ENCODE measurements around the gene PDIK1L. TPM values are rescaled to one million over a fixed set of nuclear protein-coding genes. Genes with fewer than 3 reads are reported as not detected.

PDIK1L gene
- total and polyA plus RNA-seq, 4 experiments from 2014 or later: 5.5 to 25.0 (median 14.4) TPM

DNA sequence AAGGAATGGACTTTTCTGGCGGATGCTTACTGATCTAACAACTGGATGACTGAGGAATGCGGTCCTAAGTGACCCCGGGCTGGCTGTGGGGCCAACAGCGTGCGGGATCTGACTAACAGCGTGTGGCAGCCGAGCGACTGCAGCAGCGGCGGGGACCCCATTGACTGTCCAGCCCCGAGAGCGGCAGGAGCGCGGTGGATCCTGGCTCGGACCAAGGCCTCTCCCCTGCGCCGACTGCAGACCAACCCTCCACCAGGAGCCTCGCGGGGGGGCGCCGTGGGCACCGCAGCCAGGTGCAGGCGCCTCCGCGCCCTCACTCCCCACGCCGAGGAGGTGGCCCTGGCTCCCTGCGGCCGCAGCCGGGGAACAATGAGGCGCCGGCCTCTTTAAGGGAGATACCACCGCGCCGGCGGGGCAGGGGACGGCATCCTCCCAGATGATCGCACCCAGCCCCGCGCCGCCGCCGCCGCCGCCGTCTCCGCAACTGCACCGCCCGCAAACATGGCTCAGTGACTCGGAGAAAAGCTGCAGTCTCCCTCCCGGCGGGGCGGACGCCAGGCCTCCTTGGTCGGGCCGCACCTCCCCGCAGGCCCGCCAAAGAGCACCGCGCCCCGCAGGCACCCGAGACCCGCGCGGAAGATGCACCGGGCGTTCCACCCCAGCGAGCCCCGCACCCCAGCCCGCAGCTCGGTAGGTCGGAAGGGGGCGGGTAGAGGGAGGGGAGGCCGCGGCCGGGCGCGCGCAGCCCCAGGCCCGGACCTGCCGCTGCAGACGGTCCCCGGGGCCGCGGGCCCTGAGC is 694 bp upstream of the PDIK1L start:
- Mint-ChIP-seq H3K4me1 (peaks cover 15 to 41% (median 32%) of the 10 kb centered on the region in 4 donors), H3K4me3 (peak overlapping the region; percentile 83 to 96 (median 92)), H3K36me3 (peaks cover 7 to 24% of the 10 kb centered on the region in 2 donors), H3K27me3 (no peaks in the 10 kb centered on the region), H3K9me3 (no peaks in the 10 kb centered on the region), H3K27ac (peak overlapping the region; percentile 84 to 95 (median 92))
- peaks cover 34% of the 10 kb centered on the region for H3K4me1 ChIP-seq (ENCODE audit: insufficient read depth, low read length)
- H3K27ac ChIP-seq (ENCODE audit: low read depth, low read length): peak overlapping the region; percentile 77
- intact Hi-C loops (cut with micrococcal nuclease): loop anchor here (1.0 kb wide), 3 partner anchors 15 to 361 kb away; partner anchors contain the start of genes CEP85 and HMGN2
- H3K36me3 ChIP-seq (ENCODE audit: insufficient read depth, low read length): peaks cover 13% of the 10 kb centered on the region
- H3K9me3 ChIP-seq (ENCODE audit: control insufficient read depth in 1 of 2, low read length in 2 of 2): no peaks in the 10 kb centered on the region
- no peaks in the 10 kb centered on the region for H3K27me3 ChIP-seq (ENCODE audit: insufficient read depth, low read length)
- DNase-seq: peak; percentile 79 to 83 (median 81)
- CTCF ChIA-PET (ENCODE audit: partially characterized antibody): interaction anchor here (0.7 to 14.8 kb wide), 5 partner anchors 12 to 51 kb away, joined by 3 to 296 read pairs (median 11); no protein-coding TSS in a partner anchor
- POLR2A ChIA-PET (ENCODE audit: partially characterized antibody): interaction anchor here (0.7 to 6.9 kb wide), 12 partner anchors 9 to 361 kb away, joined by 3 to 189 read pairs (median 6); partner anchors contain the start of genes CD52, CEP85 and HMGN2
- H3K4me3 ChIP-seq (ENCODE audit: low read length in 2 of 2): peak overlapping the region; percentile 49 to 91

GRCh38 chr1:26112407-26112775 is 767 bp downstream of the PDIK1L start:
- H3K27me3 Mint-ChIP-seq: no peaks in the 10 kb centered on the region
- H3K27ac Mint-ChIP-seq: peak overlapping the region; percentile 80 to 97 (median 92)
- DNase-seq: no peak
- Histone ChIP-seq H3K27me3 (ENCODE audit: insufficient read depth, low read length) (no peaks in the 10 kb centered on the region), H3K36me3 (ENCODE audit: insufficient read depth, low read length) (peaks cover 13% of the 10 kb centered on the region), H3K4me1 (ENCODE audit: insufficient read depth, low read length) (peaks cover 34% of the 10 kb centered on the region), H3K9me3 (ENCODE audit: control insufficient read depth in 1 of 2, low read length in 2 of 2) (no peaks in the 10 kb centered on the region), H3K27ac (ENCODE audit: low read depth, low read length) (peak overlapping the region; percentile 77), H3K4me3 (ENCODE audit: low read length in 2 of 2) (peak overlapping the region; percentile 2 to 91)
- H3K36me3 Mint-ChIP-seq: peaks cover 7 to 30% of the 10 kb centered on the region in 2 donors
- POLR2A ChIA-PET (ENCODE audit: partially characterized antibody): interaction anchor here (0.6 to 6.9 kb wide), 9 partner anchors 13 to 494 kb away, joined by 3 to 189 read pairs (median 4); partner anchors contain the start of gene CEP85
- H3K4me1 Mint-ChIP-seq: peaks cover 15 to 41% (median 32%) of the 10 kb centered on the region in 4 donors
- no peaks in the 10 kb centered on the region for H3K9me3 Mint-ChIP-seq
- peak overlapping the region; percentile 87 to 95 (median 94) for H3K4me3 Mint-ChIP-seq
- CTCF ChIA-PET (ENCODE audit: partially characterized antibody): interaction anchor here (0.7 to 14.8 kb wide), 6 partner anchors 10 to 115 kb away, joined by 3 to 296 read pairs (median 5); partner anchors contain the start of genes PAFAH2 and ZNF593
- intact Hi-C loops (cut with micrococcal nuclease): no loop called here

GRCh38 chr1:26114165-26114927 is 2.7 kb downstream of the PDIK1L start:
- intact Hi-C loops (cut with micrococcal nuclease): no loop called here
- H3K36me3 ChIP-seq (ENCODE audit: insufficient read depth, low read length): peaks cover 27% of the 10 kb centered on the region
- H3K4me1 Mint-ChIP-seq: peaks cover 15 to 45% (median 33%) of the 10 kb centered on the region in 4 donors
- peaks cover 34% of the 10 kb centered on the region for H3K4me1 ChIP-seq (ENCODE audit: insufficient read depth, low read length)
- no peak overlapping the region for H3K27ac ChIP-seq (ENCODE audit: low read depth, low read length)
- H3K27me3 ChIP-seq (ENCODE audit: insufficient read depth, low read length): no peaks in the 10 kb centered on the region
- H3K36me3 Mint-ChIP-seq: peaks cover 12 to 46% of the 10 kb centered on the region in 2 donors
- CTCF ChIA-PET (ENCODE audit: partially characterized antibody): interaction anchor here (1.1 to 14.8 kb wide), 6 partner anchors 8 to 31 kb away, joined by 4 to 296 read pairs (median 12); no protein-coding TSS in a partner anchor
- H3K4me3 Mint-ChIP-seq: peak overlapping the region in 5 of 8 donors; percentile 12 to 74 (median 17)
- H3K9me3 Mint-ChIP-seq: no peaks in the 10 kb centered on the region
- no peak overlapping the region for H3K4me3 ChIP-seq (ENCODE audit: low read length in 2 of 2)
- no peaks in the 10 kb centered on the region for H3K9me3 ChIP-seq (ENCODE audit: control insufficient read depth in 1 of 2, low read length in 2 of 2)
- no peaks in the 10 kb centered on the region for H3K27me3 Mint-ChIP-seq
- no peak for DNase-seq
- H3K27ac Mint-ChIP-seq: peak overlapping the region in 3 of 7 donors; percentile 25 to 65 (median 41)
- POLR2A ChIA-PET (ENCODE audit: partially characterized antibody): interaction anchor here (1.3 to 6.9 kb wide), 2 partner anchors 11 to 207 kb away, joined by 3 to 189 read pairs; no protein-coding TSS in a partner anchor

GRCh38 chr1:26119892-26120608 is 8.4 kb downstream of the PDIK1L start:
- intact Hi-C loops (cut with micrococcal nuclease): loop anchor here (10.0 kb wide), 1 partner anchor 875 kb away; the partner anchor contains the start of gene RSRP1
- no peaks in the 10 kb centered on the region for H3K27me3 Mint-ChIP-seq
- H3K27ac ChIP-seq (ENCODE audit: low read depth, low read length): no peak overlapping the region
- peaks cover 15 to 25% (median 21%) of the 10 kb centered on the region in 4 donors for H3K4me1 Mint-ChIP-seq
- H3K9me3 Mint-ChIP-seq: no peaks in the 10 kb centered on the region
- H3K4me3 ChIP-seq (ENCODE audit: low read length in 2 of 2): no peak overlapping the region
- DNase-seq: no peak
- no peaks in the 10 kb centered on the region for H3K27me3 ChIP-seq (ENCODE audit: insufficient read depth, low read length)
- H3K4me3 Mint-ChIP-seq: no peak overlapping the region
- peak overlapping the region in 3 of 7 donors; percentile 8 to 80 (median 9) for H3K27ac Mint-ChIP-seq
- H3K36me3 ChIP-seq (ENCODE audit: insufficient read depth, low read length): peaks cover 18% of the 10 kb centered on the region
- POLR2A ChIA-PET (ENCODE audit: partially characterized antibody): interaction anchor here (0.9 kb wide), 1 partner anchor 9 kb away, joined by 3 read pairs; no protein-coding TSS in a partner anchor
- peaks cover 28% of the 10 kb centered on the region for H3K4me1 ChIP-seq (ENCODE audit: insufficient read depth, low read length)
- H3K36me3 Mint-ChIP-seq: peaks cover 5 to 51% of the 10 kb centered on the region in 2 donors
- CTCF ChIA-PET (ENCODE audit: partially characterized antibody): interaction anchor here (1.0 kb wide), 1 partner anchor 25 kb away, joined by 4 read pairs; no protein-coding TSS in a partner anchor
- H3K9me3 ChIP-seq (ENCODE audit: control insufficient read depth in 1 of 2, low read length in 2 of 2): no peaks in the 10 kb centered on the region

- CTCF ChIA-PET (ENCODE audit: partially characterized antibody): interaction anchor here (0.7 to 11.2 kb wide), 6 partner anchors 10 to 112 kb away, joined by 3 to 199 read pairs (median 5); partner anchors contain the start of genes CEP85 and PDIK1L
- Mint-ChIP-seq H3K27ac (peak overlapping the region in 4 of 7 donors; percentile 13 to 83 (median 38)), H3K36me3 (peaks cover 5 to 47% of the 10 kb centered on the region in 2 donors), H3K9me3 (no peaks in the 10 kb centered on the region), H3K4me1 (peaks cover 21 to 41% (median 32%) of the 10 kb centered on the region in 4 donors), H3K4me3 (no peak overlapping the region), H3K27me3 (no peaks in the 10 kb centered on the region)
- Histone ChIP-seq H3K36me3 (ENCODE audit: insufficient read depth, low read length) (peaks cover 15% of the 10 kb centered on the region), H3K27ac (ENCODE audit: low read depth, low read length) (no peak overlapping the region), H3K27me3 (ENCODE audit: insufficient read depth, low read length) (no peaks in the 10 kb centered on the region), H3K4me1 (ENCODE audit: insufficient read depth, low read length) (peaks cover 46% of the 10 kb centered on the region), H3K9me3 (ENCODE audit: control insufficient read depth in 1 of 2, low read length in 2 of 2) (no peaks in the 10 kb centered on the region), H3K4me3 (ENCODE audit: low read length in 2 of 2) (no peak overlapping the region)
- no peak for DNase-seq
- POLR2A ChIA-PET (ENCODE audit: partially characterized antibody): interaction anchor here (1.1 to 9.5 kb wide), 5 partner anchors 10 to 310 kb away, joined by 3 to 189 read pairs (median 4); partner anchors contain the start of genes DHDDS and PDIK1L
- intact Hi-C loops (cut with micrococcal nuclease): loop anchor here (10.0 kb wide), 1 partner anchor 877 kb away; the partner anchor contains the start of gene RSRP1
These were observed 10.5 kb downstream of the PDIK1L start for GRCh38 chr1:26121854-26122773.
